ENCODE measurements around the gene FTL. TPM values are rescaled to one million over a fixed set of nuclear protein-coding genes. Genes with fewer than 3 reads are reported as not detected.

The FTL gene
- total RNA-seq, 1 donor from 2014 or later: 4,380 TPM

GRCh38 chr19:48958006-48958405 lies 7.1 kb upstream of the FTL start:
- TF ChIP-seq POLR2AphosphoS5 (IDR thresholded peaks at IDR 0.05; ENCODE audit: insufficient read depth in 1 of 2, low read depth in 1 of 2): no peak
- no peak for TF ChIP-seq POLR2A (IDR thresholded peaks at IDR 0.05)
- no peak for TF ChIP-seq CTCF (IDR thresholded peaks at IDR 0.05)
- Histone ChIP-seq H3K27me3 (no peaks in the 10 kb centered on the region), H3K27ac (no peak overlapping the region), H3K4me1 (peaks cover 30% of the 10 kb centered on the region), H3K9me3 (no peaks in the 10 kb centered on the region), H3K36me3 (peaks cover 0 to 4% of the 10 kb centered on the region in 2 donors), H3K4me3 (no peak overlapping the region)
- DNase-seq (ENCODE audit: extremely low spot score in 2 of 2): no peak
- intact Hi-C loops (cut with DNase I): no loop called here

GRCh38 chr19:48959341-48960239 lies 5.5 kb upstream of the FTL start:
- no peak for DNase-seq (ENCODE audit: extremely low spot score in 2 of 2)
- intact Hi-C loops (cut with DNase I): loop anchor here (10.0 kb wide), 2 partner anchors 85 to 325 kb away; partner anchors contain the start of genes DBP and PPP1R15A
- no peak overlapping the region for H3K4me3 ChIP-seq
- TF ChIP-seq POLR2A (IDR thresholded peaks at IDR 0.05) (no peak), CTCF (IDR thresholded peaks at IDR 0.05) (no peak), POLR2AphosphoS5 (IDR thresholded peaks at IDR 0.05; ENCODE audit: insufficient read depth in 1 of 2, low read depth in 1 of 2) (no peak)
- peaks cover 0 to 4% of the 10 kb centered on the region in 2 donors for H3K36me3 ChIP-seq
- H3K27ac ChIP-seq: no peak overlapping the region
- H3K9me3 ChIP-seq: no peaks in the 10 kb centered on the region
- H3K4me1 ChIP-seq: peaks cover 41% of the 10 kb centered on the region
- no peaks in the 10 kb centered on the region for H3K27me3 ChIP-seq

DNA sequence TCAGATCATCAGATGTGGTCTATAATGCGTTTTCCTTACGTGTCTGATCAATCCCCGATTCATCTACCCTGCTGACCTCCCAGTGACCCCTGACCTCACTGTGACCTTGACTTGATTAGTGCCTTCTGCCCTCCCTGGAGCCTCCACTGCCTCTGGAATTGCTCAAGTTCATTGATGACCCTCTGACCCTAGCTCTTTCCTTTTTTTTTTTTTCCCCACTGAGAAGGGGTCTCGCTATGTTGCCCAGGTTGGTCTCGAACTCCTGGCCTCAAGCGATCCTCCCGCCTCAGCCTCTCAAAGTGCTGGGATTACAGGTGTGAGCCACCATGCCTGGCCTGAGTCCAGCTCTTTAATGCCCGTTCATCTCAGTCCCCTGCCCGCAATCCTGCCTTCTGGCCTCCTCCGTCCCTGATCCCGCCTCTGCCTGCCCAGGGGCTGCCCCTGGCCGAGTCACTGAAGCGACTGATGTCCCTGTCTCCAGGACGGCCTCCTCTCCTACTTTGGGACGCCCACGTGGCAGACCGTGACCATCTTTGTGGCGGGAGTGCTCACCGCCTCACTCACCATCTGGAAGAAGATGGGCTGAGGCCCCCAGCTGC lies 4.0 kb upstream of the FTL start:
- no peak for TF ChIP-seq CTCF (IDR thresholded peaks at IDR 0.05)
- TF ChIP-seq POLR2A (IDR thresholded peaks at IDR 0.05): no peak
- no peak for TF ChIP-seq POLR2AphosphoS5 (IDR thresholded peaks at IDR 0.05; ENCODE audit: insufficient read depth in 1 of 2, low read depth in 1 of 2)
- no peak for DNase-seq (ENCODE audit: extremely low spot score in 2 of 2)
- peak overlapping the region; percentile 96 for H3K27ac ChIP-seq
- H3K4me1 ChIP-seq: peaks cover 35% of the 10 kb centered on the region
- no peaks in the 10 kb centered on the region for H3K27me3 ChIP-seq
- peaks cover 0 to 4% of the 10 kb centered on the region in 2 donors for H3K36me3 ChIP-seq
- intact Hi-C loops (cut with DNase I): loop anchor here (10.0 kb wide), 2 partner anchors 86 to 326 kb away; partner anchors contain the start of genes DBP and PPP1R15A
- H3K9me3 ChIP-seq: no peaks in the 10 kb centered on the region
- H3K4me3 ChIP-seq: no peak overlapping the region

DNA sequence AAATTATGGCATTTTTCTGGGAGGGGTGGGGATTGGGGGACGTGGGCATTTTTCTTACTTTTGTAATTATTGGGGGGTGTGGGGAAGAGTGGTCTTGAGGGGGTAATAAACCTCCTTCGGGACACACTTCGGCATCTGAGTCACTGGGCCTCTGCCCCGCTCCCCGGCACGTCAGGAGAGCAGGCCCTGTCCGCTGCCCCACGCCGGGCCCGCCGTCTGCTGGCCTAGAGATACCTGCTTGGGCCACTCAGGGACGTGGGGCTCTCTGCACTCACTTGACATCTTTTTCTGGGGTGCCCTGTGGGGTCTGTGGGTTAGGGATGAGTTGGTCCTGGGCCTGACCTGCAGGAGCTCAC lies 3.5 kb upstream of the FTL start:
- Histone ChIP-seq H3K4me1 (peaks cover 38% of the 10 kb centered on the region), H3K9me3 (no peaks in the 10 kb centered on the region), H3K4me3 (no peak overlapping the region), H3K27me3 (no peaks in the 10 kb centered on the region), H3K27ac (peak overlapping the region; percentile 96), H3K36me3 (peaks cover 0 to 5% of the 10 kb centered on the region in 2 donors)
- no peak for TF ChIP-seq POLR2AphosphoS5 (IDR thresholded peaks at IDR 0.05; ENCODE audit: insufficient read depth in 1 of 2, low read depth in 1 of 2)
- TF ChIP-seq POLR2A (IDR thresholded peaks at IDR 0.05): no peak
- TF ChIP-seq CTCF (IDR thresholded peaks at IDR 0.05): no peak
- intact Hi-C loops (cut with DNase I): loop anchor here (10.0 kb wide), 2 partner anchors 87 to 327 kb away; partner anchors contain the start of genes DBP and PPP1R15A
- DNase-seq (ENCODE audit: extremely low spot score in 2 of 2): no peak

Data from vagina (tissue), 2 donors.